HepG2 (cell line): Measurements from ENCODE around the gene NME4. TPM values are rescaled to one million over a fixed set of nuclear protein-coding genes. Genes with fewer than 3 reads are reported as not detected.

Experiments used
- AGO2 ChIP-seq: fragments of 200-400 bp; formaldehyde crosslinking; optimal IDR thresholded peaks from 2 replicates; pipeline ENCODE3; 2017; ENCODE audit warnings: mild to moderate bottlenecking, low read depth, low read length, moderate library complexity
- ATF7-NPFF ChIP-seq: sonication (generic); formaldehyde crosslinking; IDR thresholded peaks from 2 replicates; pipeline ENCODE4 v1.8.1; 2023; ENCODE audit warnings: mild to moderate bottlenecking, low read depth, missing genetic modification reagents, moderate library complexity
- CHCHD3 ChIP-seq: sonication (generic); formaldehyde crosslinking; IDR thresholded peaks from 2 replicates; pipeline ENCODE4 v1.8.0; 2022; ENCODE audit warnings: mild to moderate bottlenecking, missing genetic modification reagents, moderate library complexity
- DMAP1 ChIP-seq: IDR thresholded peaks from 2 replicates; pipeline ENCODE4 v1.6.1; 2016
- HOXD1 ChIP-seq: sonication (generic); formaldehyde crosslinking; IDR thresholded peaks from 2 replicates; pipeline ENCODE4 v1.5.0; 2020; ENCODE audit warnings: missing genetic modification reagents
- NFKB2 ChIP-seq: sonication (generic); formaldehyde crosslinking; IDR thresholded peaks from 2 replicates; pipeline ENCODE4 v1.4.0; 2020; ENCODE audit warnings: missing genetic modification reagents, borderline replicate concordance
- POLR2A ChIP-seq, 2 experiments: IDR thresholded peaks; 2 replicates each; pipeline ENCODE4 v1.6.1; 2011; ENCODE audit warnings: low read depth in 2 of 2, low read length in 2 of 2, mild to moderate bottlenecking in 1 of 2, moderate library complexity in 1 of 2; ENCODE audit not compliant: insufficient read depth in 1 of 2
- SAP130 ChIP-seq: IDR thresholded peaks from 2 replicates; pipeline ENCODE4 v1.6.1; 2016; ENCODE audit warnings: low read depth
- TMF1 ChIP-seq: sonication (generic); formaldehyde crosslinking; IDR thresholded peaks from 2 replicates; pipeline ENCODE4 v1.8.1; 2022; ENCODE audit warnings: low read depth, missing genetic modification reagents
- USF2 ChIP-seq, 2 experiments: sonication (generic) in 1 of 2; formaldehyde crosslinking in 1 of 2; IDR thresholded peaks; 2 replicates each; pipeline versions ENCODE4 v1.5.1 to v1.6.1; 2011 to 2020; ENCODE audit warnings: borderline replicate concordance in 1 of 2, low read depth in 1 of 2, low read length in 1 of 2, mild to moderate bottlenecking in 1 of 2, missing genetic modification reagents in 1 of 2, moderate library complexity in 1 of 2
- YEATS4 ChIP-seq: sonication (generic); formaldehyde crosslinking; IDR thresholded peaks from 2 replicates; pipeline ENCODE4 v1.4.0; 2020; ENCODE audit warnings: missing genetic modification reagents, borderline replicate concordance
- ZBTB7B ChIP-seq: sonication (generic); formaldehyde crosslinking; IDR thresholded peaks from 2 replicates; pipeline ENCODE4 v1.4.0; 2020; ENCODE audit warnings: missing genetic modification reagents
- ZNF331 ChIP-seq: sonication (generic); formaldehyde crosslinking; IDR thresholded peaks from 2 replicates; pipeline ENCODE4 v1.4.0; 2020; ENCODE audit warnings: missing genetic modification reagents
- ZNF670 ChIP-seq: sonication (generic); formaldehyde crosslinking; IDR thresholded peaks from 2 replicates; pipeline ENCODE4 v1.8.0; 2022; ENCODE audit warnings: mild to moderate bottlenecking, missing genetic modification reagents, borderline replicate concordance
- ZNF790 ChIP-seq: sonication (generic); formaldehyde crosslinking; IDR thresholded peaks from 2 replicates; pipeline ENCODE4 v1.8.0; 2022; ENCODE audit warnings: missing genetic modification reagents, mild to moderate bottlenecking, borderline replicate concordance
- ZSCAN25 ChIP-seq: sonication (generic); formaldehyde crosslinking; IDR thresholded peaks from 2 replicates; pipeline ENCODE4 v1.8.0; 2022; ENCODE audit warnings: mild to moderate bottlenecking, missing genetic modification reagents
- polyA plus RNA-seq, 8 experiments: library from polyadenylated mRNA; depleted of rRNA in 3 of 8; stranded (reverse) in 7 of 8; unstranded in 1 of 8; fragments of >200 nt; fragmentation: Illumina TruSeq in 4 of 8; extraction: Trizol in 4 of 8; gene quantifications; 2 replicates each; pipeline versions ENCODE4 v1.2.1 to v1.2.3, GENCODE V29; 2011 to 2016; ENCODE audit warnings: low read depth in 4 of 8, missing spikeins in 1 of 8, mixed read lengths in 1 of 8; ENCODE audit not compliant: insufficient read depth in 1 of 8
- total RNA-seq, 5 experiments: library from RNA; depleted of rRNA; stranded (reverse); fragments of >200 nt; fragmentation: Illumina TruSeq; extraction: Trizol; gene quantifications; 2 replicates each; pipeline ENCODE4 v1.2.3, GENCODE V29; 2016; ENCODE audit warnings: low read depth in 1 of 5
- TF ChIP-seq, protein P1 (sequence below): sonication (generic); formaldehyde crosslinking; conservative IDR thresholded peaks from 2 replicates; pipeline ENCODE4 v1.8.0; 2022; ENCODE audit warnings: mild to moderate bottlenecking, moderate library complexity, missing genetic modification reagents
- TF ChIP-seq, protein P2 (sequence below): sonication (generic); formaldehyde crosslinking; IDR thresholded peaks from 2 replicates; pipeline ENCODE4 v1.4.0; 2020; ENCODE audit warnings: mild to moderate bottlenecking, low read depth, missing genetic modification reagents
- TF ChIP-seq, protein P3 (sequence below): IDR thresholded peaks from 2 replicates; pipeline ENCODE4 v1.6.1; 2016; ENCODE audit warnings: missing compliant biosample characterization, missing genetic modification reagents, borderline replicate concordance

NME4 gene
- total and polyA plus RNA-seq, 2 of the 13 experiments (the other 11 are each of a cell fraction or from before 2014, with no cell fraction given), result 121 to 263 TPM

- TF ChIP-seq ZNF670 (CRISPR knock-in tag), result 0 out of 2 replicates have a peak, but pooled peaks have one; percentile 73
- TF ChIP-seq TMF1 (CRISPR knock-in tag), result peak; percentile 72
- peak; percentile 74 for TF ChIP-seq SAP130
- TF ChIP-seq YEATS4 (CRISPR knock-in tag), result peak; percentile 64; the same call in 1 of the 2 replicates
- peak; percentile 70 to 95 for TF ChIP-seq POLR2A (IDR thresholded peaks at IDR 0.05; ENCODE audit: insufficient read depth in 1 of 2, low read depth in 2 of 2, low read length in 2 of 2)
- TF ChIP-seq, protein P1, sequence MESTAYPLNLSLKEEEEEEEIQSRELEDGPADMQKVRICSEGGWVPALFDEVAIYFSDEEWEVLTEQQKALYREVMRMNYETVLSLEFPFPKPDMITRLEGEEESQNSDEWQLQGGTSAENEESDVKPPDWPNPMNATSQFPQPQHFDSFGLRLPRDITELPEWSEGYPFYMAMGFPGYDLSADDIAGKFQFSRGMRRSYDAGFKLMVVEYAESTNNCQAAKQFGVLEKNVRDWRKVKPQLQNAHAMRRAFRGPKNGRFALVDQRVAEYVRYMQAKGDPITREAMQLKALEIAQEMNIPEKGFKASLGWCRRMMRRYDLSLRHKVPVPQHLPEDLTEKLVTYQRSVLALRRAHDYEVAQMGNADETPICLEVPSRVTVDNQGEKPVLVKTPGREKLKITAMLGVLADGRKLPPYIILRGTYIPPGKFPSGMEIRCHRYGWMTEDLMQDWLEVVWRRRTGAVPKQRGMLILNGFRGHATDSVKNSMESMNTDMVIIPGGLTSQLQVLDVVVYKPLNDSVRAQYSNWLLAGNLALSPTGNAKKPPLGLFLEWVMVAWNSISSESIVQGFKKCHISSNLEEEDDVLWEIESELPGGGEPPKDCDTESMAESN (CRISPR knock-in tag), result peak; percentile 74
- TF ChIP-seq USF2 (IDR thresholded peaks at IDR 0.05; ENCODE audit: low read depth, low read length), result no peak
- TF ChIP-seq USF2 (CRISPR knock-in tag; IDR thresholded peaks at IDR 0.05; ENCODE audit: borderline replicate concordance), result peak; percentile 26; the same call in 1 of the 2 replicates
- 0 out of 2 replicates have a peak, but pooled peaks have one; percentile 26 for TF ChIP-seq ZBTB7B (CRISPR knock-in tag)
- TF ChIP-seq ZSCAN25 (CRISPR knock-in tag), result peak; percentile 63; the same call in 1 of the 2 replicates
- 0 out of 2 replicates have a peak, but pooled peaks have one; percentile 40 for TF ChIP-seq CHCHD3
- TF ChIP-seq, protein P2, sequence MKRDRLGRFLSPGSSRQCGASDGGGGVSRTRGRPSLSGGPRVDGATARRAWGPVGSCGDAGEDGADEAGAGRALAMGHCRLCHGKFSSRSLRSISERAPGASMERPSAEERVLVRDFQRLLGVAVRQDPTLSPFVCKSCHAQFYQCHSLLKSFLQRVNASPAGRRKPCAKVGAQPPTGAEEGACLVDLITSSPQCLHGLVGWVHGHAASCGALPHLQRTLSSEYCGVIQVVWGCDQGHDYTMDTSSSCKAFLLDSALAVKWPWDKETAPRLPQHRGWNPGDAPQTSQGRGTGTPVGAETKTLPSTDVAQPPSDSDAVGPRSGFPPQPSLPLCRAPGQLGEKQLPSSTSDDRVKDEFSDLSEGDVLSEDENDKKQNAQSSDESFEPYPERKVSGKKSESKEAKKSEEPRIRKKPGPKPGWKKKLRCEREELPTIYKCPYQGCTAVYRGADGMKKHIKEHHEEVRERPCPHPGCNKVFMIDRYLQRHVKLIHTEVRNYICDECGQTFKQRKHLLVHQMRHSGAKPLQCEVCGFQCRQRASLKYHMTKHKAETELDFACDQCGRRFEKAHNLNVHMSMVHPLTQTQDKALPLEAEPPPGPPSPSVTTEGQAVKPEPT (CRISPR knock-in tag), result no peak
- TF ChIP-seq NFKB2 (CRISPR knock-in tag), result 0 out of 2 replicates have a peak, but pooled peaks have one; percentile 12
- TF ChIP-seq, protein P3, sequence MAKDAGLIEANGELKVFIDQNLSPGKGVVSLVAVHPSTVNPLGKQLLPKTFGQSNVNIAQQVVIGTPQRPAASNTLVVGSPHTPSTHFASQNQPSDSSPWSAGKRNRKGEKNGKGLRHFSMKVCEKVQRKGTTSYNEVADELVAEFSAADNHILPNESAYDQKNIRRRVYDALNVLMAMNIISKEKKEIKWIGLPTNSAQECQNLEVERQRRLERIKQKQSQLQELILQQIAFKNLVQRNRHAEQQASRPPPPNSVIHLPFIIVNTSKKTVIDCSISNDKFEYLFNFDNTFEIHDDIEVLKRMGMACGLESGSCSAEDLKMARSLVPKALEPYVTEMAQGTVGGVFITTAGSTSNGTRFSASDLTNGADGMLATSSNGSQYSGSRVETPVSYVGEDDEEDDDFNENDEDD (CRISPR knock-in tag), result peak; percentile 35; the same call in 1 of the 2 replicates
- peak; percentile 78; the same call in 1 of the 2 replicates for TF ChIP-seq ATF7-NPFF (CRISPR knock-in tag)
- peak; percentile 67 for TF ChIP-seq ZNF331 (CRISPR knock-in tag)
- TF ChIP-seq HOXD1 (CRISPR knock-in tag), result no peak
- TF ChIP-seq ZNF790, result peak; percentile 29; the same call in 1 of the 2 replicates
- peak; percentile 96 for TF ChIP-seq AGO2
- TF ChIP-seq DMAP1 (CRISPR knock-in tag), result peak; percentile 59; the same call in 1 of the 2 replicates
These were observed 4.7 kb downstream of the NME4 start, which contains the start of gene DECR2 (continued) for GRCh38 chr16:401468-402348.
